ENCODE results near the gene LRIT3.

Gene LRIT3

GRCh38 chr4:109847896-109848442 is at the start of gene LRIT3:
Gene LRIT3, plus strand, starts transcription at chr4:109848107. Its CDS starts 95 bp downstream, at chr4:109848202.
- no peak for DNase-seq (ENCODE audit: low read depth in 2 of 3, low spot score in 2 of 3)

GRCh38 chr4:109798866-109799265 is 49.0 kb upstream of the LRIT3 start:
- no peak for DNase-seq (ENCODE audit: low read depth in 2 of 3, low spot score in 2 of 3)

- DNase-seq (ENCODE audit: low read depth in 2 of 3, low spot score in 2 of 3), result no peak
Measured at GRCh38 chr4:109801099-109801789, 46.7 kb upstream of the LRIT3 start.

GRCh38 chr4:109801895-109802319 is 46.0 kb upstream of the LRIT3 start, which contains the start of gene CFI:
Gene CFI, minus strand, starts transcription at chr4:109801999. Its CDS starts 28 bp downstream, at chr4:109801971.
- DNase-seq (ENCODE audit: low read depth in 2 of 3, low spot score in 2 of 3), result no peak

- DNase-seq (ENCODE audit: low read depth in 2 of 3, low spot score in 2 of 3), result no peak
Measured at GRCh38 chr4:109803924-109804571, 43.9 kb upstream of the LRIT3 start.

- DNase-seq (ENCODE audit: low read depth in 2 of 3, low spot score in 2 of 3), result no peak
Measured at GRCh38 chr4:109809655-109810054, 38.3 kb upstream of the LRIT3 start.

- DNase-seq (ENCODE audit: low read depth in 2 of 3, low spot score in 2 of 3), result no peak
Measured at GRCh38 chr4:109810552-109811387, 37.1 kb upstream of the LRIT3 start.

- DNase-seq (ENCODE audit: low read depth in 2 of 3, low spot score in 2 of 3), result no peak
Measured at GRCh38 chr4:109811707-109812106, 36.2 kb upstream of the LRIT3 start.

- DNase-seq (ENCODE audit: low read depth in 2 of 3, low spot score in 2 of 3), result peak; percentile 60 to 69 (median 68)
Measured at GRCh38 chr4:109815151-109816081, 32.5 kb upstream of the LRIT3 start, which contains the start of gene GAR1. Gene GAR1, plus strand, starts transcription at chr4:109815762. Its CDS starts 403 bp downstream, at chr4:109816165.

GRCh38 chr4:109816082-109816442 is 31.8 kb upstream of the LRIT3 start:
- peak in 2 of 3 experiments; percentile 7 to 12 for DNase-seq (ENCODE audit: low read depth in 2 of 3, low spot score in 2 of 3)

- no peak for DNase-seq (ENCODE audit: low read depth in 2 of 3, low spot score in 2 of 3)
Measured at GRCh38 chr4:109816894-109817293, 31.0 kb upstream of the LRIT3 start.

- no peak for DNase-seq (ENCODE audit: low read depth in 2 of 3, low spot score in 2 of 3)
Measured at GRCh38 chr4:109818268-109818667, 29.6 kb upstream of the LRIT3 start.

- no peak for DNase-seq (ENCODE audit: low read depth in 2 of 3, low spot score in 2 of 3)
Measured at GRCh38 chr4:109820563-109820962, 27.3 kb upstream of the LRIT3 start.

- DNase-seq (ENCODE audit: low read depth in 2 of 3, low spot score in 2 of 3), result no peak
Measured at GRCh38 chr4:109821185-109821584, 26.7 kb upstream of the LRIT3 start.

GRCh38 chr4:109826719-109827118 is 21.2 kb upstream of the LRIT3 start:
- no peak for DNase-seq (ENCODE audit: low read depth in 2 of 3, low spot score in 2 of 3)

GRCh38 chr4:109827672-109828071 is 20.2 kb upstream of the LRIT3 start, which contains the start of gene RRH:
Gene RRH, plus strand, starts transcription at chr4:109827972. Its CDS starts 56 bp downstream, at chr4:109828028.
- DNase-seq (ENCODE audit: low read depth in 2 of 3, low spot score in 2 of 3), result no peak

GRCh38 chr4:109833756-109834155 is 14.2 kb upstream of the LRIT3 start:
- no peak for DNase-seq (ENCODE audit: low read depth in 2 of 3, low spot score in 2 of 3)

GRCh38 chr4:109836985-109837384 is 10.9 kb upstream of the LRIT3 start:
- DNase-seq (ENCODE audit: low read depth in 2 of 3, low spot score in 2 of 3), result no peak

GRCh38 chr4:109846395-109847098 is 1.4 kb upstream of the LRIT3 start:
- DNase-seq (ENCODE audit: low read depth in 2 of 3, low spot score in 2 of 3), result no peak

GRCh38 chr4:109848501-109848900 is 594 bp downstream of the LRIT3 start:
- no peak for DNase-seq (ENCODE audit: low read depth in 2 of 3, low spot score in 2 of 3)
